HG02642 (cell line): ENCODE results near the gene PGD.
A peak's percentile ranks its signal among the peaks of the same experiment; 100 is the strongest.
"Not testable (repeated sequence)": the region's sequence is repeated elsewhere in the genome, so short reads cannot be mapped to it uniquely, and the experiment has no call there.

Source experiments
- ATAC-seq: cut with Tn5 transposase; IDR thresholded peaks from one replicate; pipeline ENCODE4 v1.9.1; 2021; ENCODE audit warnings: mild to moderate bottlenecking; ENCODE audit not compliant: unreplicated experiment, poor library complexity

The PGD gene

DNA sequence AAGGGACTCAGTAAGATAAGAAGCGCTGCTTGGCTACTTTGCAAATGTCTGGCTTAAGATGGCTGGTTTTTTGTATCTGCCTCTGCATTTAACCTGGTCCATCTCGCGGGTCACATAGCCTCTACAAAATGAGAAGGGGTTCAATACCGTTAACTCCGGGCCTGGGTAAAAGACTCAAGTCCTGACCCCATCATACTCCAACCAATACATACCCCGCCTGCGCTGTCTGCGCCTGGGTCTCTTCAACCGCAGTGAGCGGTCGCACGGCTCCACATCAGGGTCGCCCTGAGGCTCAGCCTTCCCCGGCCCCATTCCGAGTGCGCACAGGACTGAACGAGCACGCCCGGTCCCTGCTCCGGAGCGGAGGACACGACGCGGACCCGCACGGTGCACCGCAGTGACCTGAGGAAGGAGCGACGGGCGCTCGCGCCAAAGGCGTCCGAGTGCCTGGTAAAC lies 558 bp upstream of the PGD start:
- ATAC-seq, result no peak

DNA sequence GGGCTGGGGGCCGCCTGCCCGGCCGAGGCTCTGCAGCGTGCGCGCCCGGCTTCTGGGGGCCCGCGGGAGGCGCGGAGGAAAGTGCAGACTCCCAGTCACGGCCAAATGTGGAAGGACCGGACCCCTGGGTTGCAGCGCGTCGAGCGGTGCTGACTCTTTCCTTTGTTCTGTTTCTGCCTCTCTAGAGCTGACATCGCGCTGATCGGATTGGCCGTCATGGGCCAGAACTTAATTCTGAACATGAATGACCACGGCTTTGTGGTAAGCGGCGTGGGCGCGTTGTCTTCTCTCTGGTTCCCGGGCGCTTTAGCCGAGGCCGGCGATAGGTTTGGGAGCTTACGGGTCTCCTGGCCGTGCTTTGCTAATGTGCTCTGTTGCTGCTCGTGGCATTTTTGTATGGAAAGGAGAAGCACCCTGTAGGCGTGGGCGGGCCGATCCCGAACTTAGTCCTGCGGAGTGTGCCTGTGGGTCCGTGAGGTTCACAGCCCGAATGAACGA lies 629 bp downstream of the PGD start:
- no peak for ATAC-seq

DNA sequence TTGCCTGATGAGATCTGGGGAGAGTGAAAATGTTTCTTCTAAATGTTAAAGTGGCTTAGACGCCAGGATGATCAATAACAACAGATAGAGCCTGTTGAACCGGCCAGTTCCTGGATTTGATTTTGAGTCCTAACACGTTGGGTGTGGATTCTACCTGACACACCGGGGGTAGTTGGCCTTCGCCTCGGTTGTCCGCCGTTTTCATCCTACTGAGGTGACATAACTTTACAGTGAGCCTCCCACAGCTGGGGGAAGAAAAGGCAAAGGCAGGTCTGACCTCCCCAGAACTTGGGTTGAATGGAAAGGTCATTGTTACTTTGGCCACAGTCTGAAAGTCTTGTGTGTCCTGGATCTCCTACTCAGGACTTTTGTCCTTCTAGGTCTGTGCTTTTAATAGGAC lies 1.1 kb downstream of the PGD start:
- no peak for ATAC-seq

- no peak for ATAC-seq
These were observed 2.4 kb downstream of the PGD start for GRCh38 chr1:10401281-10401680.

GRCh38 chr1:10402729-10403274 lies 3.9 kb downstream of the PGD start:
- ATAC-seq, result no peak

- ATAC-seq, result no peak
These were observed 8.3 kb downstream of the PGD start for GRCh38 chr1:10407201-10407600.

DNA sequence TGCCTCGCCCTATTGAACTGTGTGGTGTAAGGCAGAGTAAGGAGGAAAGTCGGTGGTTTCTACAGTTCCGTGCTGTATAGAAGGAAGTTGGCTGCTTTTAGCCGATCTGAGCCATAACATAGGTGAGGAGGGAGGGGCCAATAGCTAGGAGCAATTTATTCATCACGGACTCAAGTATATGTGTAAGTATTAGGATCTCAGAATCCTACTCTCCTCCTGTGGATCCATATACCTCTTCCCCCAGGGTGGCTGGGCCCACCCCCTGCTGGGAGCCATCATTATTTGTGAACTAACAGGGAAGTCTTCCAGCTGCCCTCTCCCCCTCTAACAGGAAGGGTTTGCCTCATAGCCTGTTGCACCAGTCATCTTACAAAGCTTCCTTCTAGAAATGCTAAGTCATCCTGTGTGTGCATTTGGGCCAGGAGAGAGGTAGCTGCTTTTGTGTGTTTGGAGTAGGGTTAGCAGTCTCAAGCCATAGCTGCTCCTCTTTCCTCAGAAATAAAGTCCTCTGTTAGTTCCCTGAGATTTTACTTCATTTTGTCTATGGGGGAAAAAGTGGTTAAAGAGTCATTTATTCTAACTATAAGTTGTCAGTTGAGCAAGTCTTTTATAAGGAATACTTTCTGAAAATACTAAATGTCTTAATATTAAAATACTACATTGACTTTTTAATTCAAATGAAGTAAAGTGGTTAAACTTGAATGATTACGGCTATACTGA lies 16.5 kb downstream of the PGD start:
- ATAC-seq, result no peak

DNA sequence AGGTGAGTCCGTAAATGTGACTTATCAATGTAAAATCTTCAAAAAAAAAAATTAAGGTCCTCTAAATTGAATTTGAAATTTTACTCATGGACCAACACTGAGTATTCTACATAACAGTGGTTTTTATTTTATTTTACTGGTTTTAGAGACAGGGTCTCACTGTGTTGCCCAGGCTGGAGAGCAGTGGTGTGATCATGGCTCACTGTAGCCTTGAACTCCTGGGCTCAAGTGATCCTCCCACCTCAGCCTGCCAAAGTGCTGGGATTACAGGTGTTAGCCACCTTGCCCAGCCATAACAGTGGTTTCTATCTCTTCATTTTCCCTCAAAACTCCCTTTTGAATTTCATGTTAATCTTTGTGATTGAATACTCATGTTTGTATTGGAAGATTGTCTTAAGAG lies 17.1 kb downstream of the PGD start:
- not testable (repeated sequence) for ATAC-seq

GRCh38 chr1:10418741-10419140 lies 19.9 kb downstream of the PGD start:
- not testable (repeated sequence) for ATAC-seq

DNA sequence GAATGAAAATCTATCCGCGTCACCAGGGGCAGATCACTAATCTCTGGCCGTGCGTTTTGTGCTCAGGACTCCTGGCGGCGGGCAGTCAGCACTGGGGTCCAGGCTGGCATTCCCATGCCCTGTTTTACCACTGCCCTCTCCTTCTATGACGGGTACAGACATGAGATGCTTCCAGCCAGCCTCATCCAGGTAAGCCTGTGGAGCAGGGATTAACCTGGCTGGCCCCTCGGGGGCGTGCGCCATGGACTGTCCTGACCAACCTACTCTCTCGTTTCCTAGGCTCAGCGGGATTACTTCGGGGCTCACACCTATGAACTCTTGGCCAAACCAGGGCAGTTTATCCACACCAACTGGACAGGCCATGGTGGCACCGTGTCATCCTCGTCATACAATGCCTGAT lies 20.5 kb downstream of the PGD start:
- ATAC-seq, result no peak

DNA sequence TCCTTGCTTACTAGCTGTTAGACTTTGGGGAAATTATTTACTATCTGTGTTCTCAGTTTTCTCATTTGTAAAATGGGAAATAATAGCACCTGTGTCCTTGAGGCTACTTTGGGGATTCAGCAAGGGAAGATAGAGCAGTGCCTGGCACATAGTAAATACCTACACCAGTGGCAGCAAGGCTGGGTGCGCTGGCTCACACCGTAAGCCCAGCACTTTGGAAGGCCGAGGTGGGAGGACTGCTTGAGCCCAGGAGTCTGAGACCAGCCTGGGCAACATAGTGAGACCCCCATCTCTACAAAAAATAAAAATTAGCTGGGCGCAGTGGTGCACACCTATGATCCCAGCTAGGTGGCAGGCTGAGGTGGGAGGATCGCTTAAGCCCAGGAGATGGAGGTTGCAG lies 22.8 kb downstream of the PGD start:
- no peak for ATAC-seq

- ATAC-seq, result no peak
These were observed 25.2 kb downstream of the PGD start for GRCh38 chr1:10424034-10424433.

GRCh38 chr1:10424651-10425050 lies 25.8 kb downstream of the PGD start:
- no peak for ATAC-seq

GRCh38 chr1:10425826-10426534 lies 27.1 kb downstream of the PGD start:
- ATAC-seq, result not testable (repeated sequence)

DNA sequence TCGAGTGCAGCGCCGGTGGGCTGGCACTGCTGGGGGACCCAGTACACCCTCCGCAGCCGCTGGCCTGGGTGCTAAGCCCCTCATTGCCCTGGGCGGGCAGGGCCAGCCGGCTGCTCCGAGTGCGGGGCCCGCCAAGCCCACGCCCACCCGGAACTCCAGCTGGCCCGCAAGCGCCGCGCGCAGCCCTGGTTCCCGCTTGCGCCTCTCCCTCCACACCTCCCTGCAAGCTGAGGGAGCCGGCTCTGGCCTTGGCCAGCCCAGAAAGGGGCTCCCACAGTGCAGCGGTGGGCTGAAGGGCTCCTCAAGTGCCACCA lies 27.6 kb downstream of the PGD start:
- not testable (repeated sequence) for ATAC-seq

DNA sequence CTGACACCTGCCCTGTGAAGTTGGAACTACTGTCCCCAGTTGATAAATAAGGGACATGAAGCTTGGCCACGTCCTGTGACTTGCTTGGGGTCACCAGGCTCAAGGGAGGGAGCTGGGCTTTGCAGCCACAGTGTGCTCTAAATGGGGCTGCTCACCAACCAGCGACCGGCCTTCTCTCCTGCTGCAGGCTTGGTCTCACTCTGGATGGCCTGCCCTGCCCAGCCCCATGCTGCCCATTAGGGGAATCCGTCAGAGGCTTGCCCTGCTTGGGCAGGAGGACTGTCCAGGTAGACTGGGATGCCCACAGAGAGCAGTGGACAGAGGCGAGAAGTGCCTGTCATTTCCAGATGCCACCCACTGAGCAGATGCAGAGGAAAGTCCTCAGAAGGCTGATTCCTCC lies 30.1 kb downstream of the PGD start:
- ATAC-seq, result no peak

DNA sequence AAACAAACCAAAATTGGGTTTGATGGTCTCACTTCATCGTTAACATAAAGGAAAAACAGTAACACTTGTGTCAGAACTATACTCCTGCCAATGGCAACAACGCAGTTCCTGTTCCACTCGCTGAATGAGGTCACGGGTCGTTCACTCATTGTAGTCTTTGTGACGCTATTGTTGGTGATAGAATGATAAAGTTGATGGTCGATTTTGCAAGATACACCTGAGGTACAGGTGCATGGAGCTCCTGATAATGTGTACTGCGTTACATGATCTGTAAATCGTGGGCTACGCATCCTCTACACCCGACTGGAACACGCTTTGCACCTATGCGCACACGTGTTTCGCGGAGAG lies 31.0 kb downstream of the PGD start:
- ATAC-seq, result no peak

GRCh38 chr1:10430216-10431069 lies 31.6 kb downstream of the PGD start, which contains the start of gene CENPS:
TSS of gene CENPS (plus strand) at chr1:10430433. CDS start at chr1:10430518, 85 bp downstream.
- ATAC-seq, result peak; percentile 81

- no peak for ATAC-seq
These were observed 32.3 kb downstream of the PGD start for GRCh38 chr1:10431070-10431730.
